Measurements from ENCODE around the gene HLA-DOB.
"Not testable (repeated sequence)": the region's sequence is repeated elsewhere in the genome, so short reads cannot be mapped to it uniquely, and the experiment has no call there.

Gene HLA-DOB

GRCh38 chr6:32809171-32809570 lies 7.6 kb downstream of the HLA-DOB start:
- no peak overlapping the region for H3K4me2 ChIP-seq (ENCODE audit: low read depth, low read length, poor library complexity, severe bottlenecking)
- H4K20me1 ChIP-seq (ENCODE audit: low read depth, low read length), result no peaks in the 10 kb centered on the region
- no peaks in the 10 kb centered on the region for H3K9me3 ChIP-seq (ENCODE audit: insufficient read depth, low read length)
- no peaks in the 10 kb centered on the region for H3K79me2 ChIP-seq (ENCODE audit: insufficient read depth, low read length)
- peaks cover 11% of the 10 kb centered on the region; the same call in 1 of the 2 replicates for H3F3A ChIP-seq (ENCODE audit: insufficient read depth)
- TF ChIP-seq CTCF (IDR thresholded peaks at IDR 0.05; ENCODE audit: insufficient read depth, low read length, poor library complexity, severe bottlenecking), result no peak
- TF ChIP-seq EZH2phosphoT487 (conservative IDR thresholded peaks at IDR 0.05; ENCODE audit: low read length), result no peak
- H3K36me3 ChIP-seq (ENCODE audit: low read length), result 0 out of 2 replicates have a peak, but pooled peaks cover 8% of the 10 kb centered on the region
- no peak overlapping the region for H3K9ac ChIP-seq (ENCODE audit: low read length)
- H2AFZ ChIP-seq (ENCODE audit: low read depth, low read length, severe bottlenecking), result no peak overlapping the region
- H3K27ac ChIP-seq (ENCODE audit: low read depth, low read length), result no peak overlapping the region
- no peaks in the 10 kb centered on the region for H3K27me3 ChIP-seq (ENCODE audit: low read length)
- no peak overlapping the region for H3K4me3 ChIP-seq (ENCODE audit: insufficient read depth, low read length, poor library complexity, severe bottlenecking)
- H3K9me2 ChIP-seq (replicated peaks; ENCODE audit: insufficient read depth, low read length), result no peaks in the 10 kb centered on the region

GRCh38 chr6:32807020-32807580 lies 9.7 kb downstream of the HLA-DOB start:
- TF ChIP-seq CTCF (IDR thresholded peaks at IDR 0.05; ENCODE audit: insufficient read depth, low read length, poor library complexity, severe bottlenecking) (no peak), EZH2phosphoT487 (conservative IDR thresholded peaks at IDR 0.05; ENCODE audit: low read length) (no peak)
- no peak overlapping the region for H2AFZ ChIP-seq (ENCODE audit: low read depth, low read length, severe bottlenecking)
- H4K20me1 ChIP-seq (ENCODE audit: low read depth, low read length), result no peaks in the 10 kb centered on the region
- H3K4me2 ChIP-seq (ENCODE audit: low read depth, low read length, poor library complexity, severe bottlenecking), result no peak overlapping the region
- H3K79me2 ChIP-seq (ENCODE audit: insufficient read depth, low read length), result no peaks in the 10 kb centered on the region
- peaks cover 11% of the 10 kb centered on the region; the same call in 1 of the 2 replicates for H3F3A ChIP-seq (ENCODE audit: insufficient read depth)
- H3K36me3 ChIP-seq (ENCODE audit: low read length), result 0 out of 2 replicates have a peak, but pooled peaks cover 3% of the 10 kb centered on the region
- no peaks in the 10 kb centered on the region for H3K27me3 ChIP-seq (ENCODE audit: low read length)
- no peaks in the 10 kb centered on the region for H3K9me2 ChIP-seq (replicated peaks; ENCODE audit: insufficient read depth, low read length)
- H3K9me3 ChIP-seq (ENCODE audit: insufficient read depth, low read length), result no peaks in the 10 kb centered on the region
- no peak overlapping the region for H3K9ac ChIP-seq (ENCODE audit: low read length)
- H3K27ac ChIP-seq (ENCODE audit: low read depth, low read length), result no peak overlapping the region
- no peak overlapping the region for H3K4me3 ChIP-seq (ENCODE audit: insufficient read depth, low read length, poor library complexity, severe bottlenecking)

GRCh38 chr6:32805404-32805803 lies 11.4 kb downstream of the HLA-DOB start:
- not testable (repeated sequence) for H3K4me2 ChIP-seq (ENCODE audit: low read depth, low read length, poor library complexity, severe bottlenecking); H3K9ac ChIP-seq (ENCODE audit: low read length); H3K79me2 ChIP-seq (ENCODE audit: insufficient read depth, low read length); H3K27ac ChIP-seq (ENCODE audit: low read depth, low read length); H3K27me3 ChIP-seq (ENCODE audit: low read length); H3K4me3 ChIP-seq (ENCODE audit: insufficient read depth, low read length, poor library complexity, severe bottlenecking); H3K36me3 ChIP-seq (ENCODE audit: low read length); H2AFZ ChIP-seq (ENCODE audit: low read depth, low read length, severe bottlenecking); H4K20me1 ChIP-seq (ENCODE audit: low read depth, low read length); H3K9me3 ChIP-seq (ENCODE audit: insufficient read depth, low read length); H3K9me2 ChIP-seq (replicated peaks; ENCODE audit: insufficient read depth, low read length)
- H3F3A ChIP-seq (ENCODE audit: insufficient read depth), result peaks cover 11% of the 10 kb centered on the region; the same call in 1 of the 2 replicates

GRCh38 chr6:32803416-32803815 lies 13.4 kb downstream of the HLA-DOB start:
- no peak overlapping the region for H2AFZ ChIP-seq (ENCODE audit: low read depth, low read length, severe bottlenecking)
- no peak overlapping the region for H3K4me3 ChIP-seq (ENCODE audit: insufficient read depth, low read length, poor library complexity, severe bottlenecking)
- H3K9ac ChIP-seq (ENCODE audit: low read length), result no peak overlapping the region
- TF ChIP-seq EZH2phosphoT487 (conservative IDR thresholded peaks at IDR 0.05; ENCODE audit: low read length) (no peak), CTCF (IDR thresholded peaks at IDR 0.05; ENCODE audit: insufficient read depth, low read length, poor library complexity, severe bottlenecking) (no peak)
- H3F3A ChIP-seq (ENCODE audit: insufficient read depth), result no peaks in the 10 kb centered on the region
- no peak overlapping the region for H3K4me2 ChIP-seq (ENCODE audit: low read depth, low read length, poor library complexity, severe bottlenecking)
- no peaks in the 10 kb centered on the region for H3K9me2 ChIP-seq (replicated peaks; ENCODE audit: insufficient read depth, low read length)
- no peaks in the 10 kb centered on the region for H4K20me1 ChIP-seq (ENCODE audit: low read depth, low read length)
- no peaks in the 10 kb centered on the region for H3K27me3 ChIP-seq (ENCODE audit: low read length)
- peaks cover 6% of the 10 kb centered on the region; the same call in 1 of the 2 replicates for H3K9me3 ChIP-seq (ENCODE audit: insufficient read depth, low read length)
- H3K36me3 ChIP-seq (ENCODE audit: low read length), result no peaks in the 10 kb centered on the region
- H3K27ac ChIP-seq (ENCODE audit: low read depth, low read length), result no peak overlapping the region
- H3K79me2 ChIP-seq (ENCODE audit: insufficient read depth, low read length), result no peaks in the 10 kb centered on the region

Measured in SU-DHL-6 (cell line).